ENCODE results near the gene GPR32.

DNA sequence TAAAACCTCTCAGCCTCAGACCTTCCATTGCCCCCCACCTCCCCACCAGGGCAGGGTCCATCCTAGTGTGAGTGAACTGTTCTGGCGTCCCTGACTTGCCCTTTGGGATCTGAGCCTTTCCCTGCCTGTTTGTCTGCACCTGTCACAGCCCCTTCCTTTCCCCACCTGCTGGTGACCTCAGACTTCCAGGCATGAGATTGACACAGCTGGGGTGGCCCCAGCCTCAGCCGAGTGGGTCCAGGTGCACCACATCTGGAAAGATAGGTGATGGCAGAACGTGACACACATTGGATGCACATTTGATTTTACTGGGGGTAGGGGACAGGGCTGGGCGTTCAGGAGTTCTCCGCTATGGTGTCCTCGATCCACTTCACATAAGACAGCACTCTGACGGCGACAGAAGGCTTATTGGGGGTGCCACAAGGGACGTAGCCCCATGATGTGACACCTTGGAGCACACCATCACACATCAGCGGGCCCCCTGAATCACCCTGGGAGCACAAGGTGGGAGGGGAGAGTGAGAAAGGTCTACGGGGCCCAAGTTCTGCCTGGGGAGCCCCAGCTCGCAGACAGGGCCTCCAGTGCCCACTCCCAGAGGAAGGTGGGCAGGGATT is 48.7 kb downstream of the GPR32 start:
- TF ChIP-seq, protein P1, sequence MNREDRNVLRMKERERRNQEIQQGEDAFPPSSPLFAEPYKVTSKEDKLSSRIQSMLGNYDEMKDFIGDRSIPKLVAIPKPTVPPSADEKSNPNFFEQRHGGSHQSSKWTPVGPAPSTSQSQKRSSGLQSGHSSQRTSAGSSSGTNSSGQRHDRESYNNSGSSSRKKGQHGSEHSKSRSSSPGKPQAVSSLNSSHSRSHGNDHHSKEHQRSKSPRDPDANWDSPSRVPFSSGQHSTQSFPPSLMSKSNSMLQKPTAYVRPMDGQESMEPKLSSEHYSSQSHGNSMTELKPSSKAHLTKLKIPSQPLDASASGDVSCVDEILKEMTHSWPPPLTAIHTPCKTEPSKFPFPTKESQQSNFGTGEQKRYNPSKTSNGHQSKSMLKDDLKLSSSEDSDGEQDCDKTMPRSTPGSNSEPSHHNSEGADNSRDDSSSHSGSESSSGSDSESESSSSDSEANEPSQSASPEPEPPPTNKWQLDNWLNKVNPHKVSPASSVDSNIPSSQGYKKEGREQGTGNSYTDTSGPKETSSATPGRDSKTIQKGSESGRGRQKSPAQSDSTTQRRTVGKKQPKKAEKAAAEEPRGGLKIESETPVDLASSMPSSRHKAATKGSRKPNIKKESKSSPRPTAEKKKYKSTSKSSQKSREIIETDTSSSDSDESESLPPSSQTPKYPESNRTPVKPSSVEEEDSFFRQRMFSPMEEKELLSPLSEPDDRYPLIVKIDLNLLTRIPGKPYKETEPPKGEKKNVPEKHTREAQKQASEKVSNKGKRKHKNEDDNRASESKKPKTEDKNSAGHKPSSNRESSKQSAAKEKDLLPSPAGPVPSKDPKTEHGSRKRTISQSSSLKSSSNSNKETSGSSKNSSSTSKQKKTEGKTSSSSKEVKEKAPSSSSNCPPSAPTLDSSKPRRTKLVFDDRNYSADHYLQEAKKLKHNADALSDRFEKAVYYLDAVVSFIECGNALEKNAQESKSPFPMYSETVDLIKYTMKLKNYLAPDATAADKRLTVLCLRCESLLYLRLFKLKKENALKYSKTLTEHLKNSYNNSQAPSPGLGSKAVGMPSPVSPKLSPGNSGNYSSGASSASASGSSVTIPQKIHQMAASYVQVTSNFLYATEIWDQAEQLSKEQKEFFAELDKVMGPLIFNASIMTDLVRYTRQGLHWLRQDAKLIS (CRISPR knock-in tag; IDR thresholded peaks at IDR 0.05; ENCODE audit: borderline replicate concordance) = no peak
- TF ChIP-seq NFYB (CRISPR knock-in tag; conservative IDR thresholded peaks at IDR 0.05; ENCODE audit: low read depth) = no peak
